HG03469 (cell line): Measurements from ENCODE around the gene PTPRK.
"Not testable (repeated sequence)": the region's sequence is repeated elsewhere in the genome, so short reads cannot be mapped to it uniquely, and the experiment has no call there.

Experiments
- ATAC-seq: cut with Tn5 transposase; IDR thresholded peaks from one replicate; pipeline ENCODE4 v1.9.1; 2021; ENCODE audit warnings: mild to moderate bottlenecking, moderate library complexity, moderate number of reproducible peaks; ENCODE audit not compliant: unreplicated experiment

PTPRK gene

GRCh38 chr6:127939442-127940066 is 580.8 kb downstream of the PTPRK start:
- ATAC-seq = no peak

DNA sequence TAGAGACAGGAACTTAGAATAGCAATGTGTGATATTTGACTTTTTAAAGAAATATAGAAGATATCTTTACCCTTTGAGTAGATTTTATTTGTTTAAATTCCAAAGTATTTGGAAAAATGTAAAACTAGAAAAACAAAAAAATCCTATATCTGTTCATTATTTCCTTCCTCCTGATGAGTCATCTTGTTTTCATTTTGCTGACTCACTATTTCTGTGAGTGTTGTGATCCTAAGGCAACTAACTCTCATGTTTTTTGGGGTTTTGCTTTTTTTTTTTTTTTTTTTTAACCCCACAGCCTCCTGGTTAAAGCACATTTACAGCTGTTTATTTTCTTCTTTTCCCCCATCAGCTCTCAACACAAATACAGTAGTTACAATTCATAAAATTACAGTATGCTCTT is 581.7 kb downstream of the PTPRK start:
- ATAC-seq = no peak

GRCh38 chr6:127937747-127938146 is 582.7 kb downstream of the PTPRK start:
- ATAC-seq = no peak

DNA sequence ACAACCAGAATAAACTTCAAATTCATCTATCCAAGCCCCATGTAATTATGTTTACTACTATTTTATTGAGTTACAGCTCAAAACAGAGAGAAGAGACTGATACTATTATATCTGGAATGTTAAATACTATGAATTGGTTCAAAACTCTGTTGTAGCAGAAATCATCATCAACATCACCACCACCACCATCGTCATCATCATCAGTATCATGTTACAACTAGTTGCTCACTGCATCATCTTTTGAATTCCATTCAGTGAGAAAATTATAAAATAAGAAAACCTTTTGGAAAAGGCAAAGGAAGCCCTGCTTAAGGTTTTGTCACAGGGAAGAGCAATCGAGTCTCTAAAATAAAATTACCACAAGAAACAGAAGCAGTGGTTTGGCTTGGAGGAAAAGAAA is 583.3 kb downstream of the PTPRK start:
- no peak for ATAC-seq

DNA sequence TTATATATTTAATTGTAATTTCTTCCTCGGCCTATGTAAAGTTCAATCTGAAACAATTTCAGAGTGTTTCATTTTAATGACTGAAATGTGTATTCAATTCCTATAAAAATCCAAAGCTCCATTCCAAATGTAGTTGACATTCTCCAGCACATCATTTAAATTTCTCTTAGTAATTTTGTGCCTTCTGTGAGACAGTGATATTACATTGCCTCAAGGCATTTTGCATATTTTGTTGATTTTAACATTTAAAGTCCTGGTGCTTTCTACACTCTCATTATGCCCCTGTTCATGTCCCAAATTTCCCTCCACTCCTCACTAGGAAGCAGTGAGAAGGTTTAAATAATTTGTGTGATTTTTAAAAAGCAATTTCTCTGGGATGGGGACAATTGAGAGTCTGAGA is 585.4 kb downstream of the PTPRK start:
- ATAC-seq = no peak

DNA sequence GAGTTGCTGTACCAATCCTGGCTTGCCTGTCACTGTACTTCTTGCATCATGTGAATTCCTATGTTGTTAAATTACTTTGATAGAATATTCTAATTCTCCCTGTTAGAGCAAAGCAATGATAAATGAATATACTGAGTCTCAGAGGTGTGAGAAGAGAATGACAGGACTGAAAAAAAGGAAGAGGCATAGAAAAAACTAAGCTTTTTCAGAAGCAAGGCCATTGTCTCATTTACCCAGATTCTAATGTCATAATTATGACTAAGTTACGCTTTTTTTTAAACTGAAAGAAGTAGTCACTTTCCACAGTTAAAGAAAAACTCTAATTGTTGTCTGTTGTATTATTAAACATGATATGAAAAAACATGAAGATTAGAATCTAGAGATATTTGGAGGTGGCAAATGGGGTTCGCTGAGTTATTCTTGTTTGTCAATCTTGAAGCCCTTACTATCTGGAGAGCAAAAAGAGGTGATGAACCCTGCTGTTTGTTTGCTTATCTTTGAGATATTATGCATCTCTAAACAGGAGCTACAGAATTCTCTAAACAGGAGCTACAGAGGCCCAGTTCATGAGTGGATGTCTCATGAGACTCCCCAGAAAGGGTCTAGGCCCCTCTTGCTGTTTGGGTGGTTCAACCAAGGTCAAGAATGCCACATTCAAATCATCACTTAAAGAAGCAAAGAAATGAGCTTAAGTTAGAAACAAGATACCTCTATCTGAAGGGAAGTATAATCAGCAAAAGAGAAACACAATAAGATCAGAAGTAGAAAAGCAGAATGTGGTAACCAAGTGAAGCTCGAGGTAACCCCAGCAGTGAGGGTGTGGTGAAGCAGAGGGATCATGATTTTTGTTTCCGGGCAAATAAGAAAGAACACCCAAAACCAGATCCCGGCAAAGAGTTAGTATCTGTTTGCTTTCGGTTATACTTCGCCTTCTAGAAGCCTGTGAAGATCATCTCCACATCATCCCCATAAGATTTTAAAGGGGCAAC is 586.3 kb downstream of the PTPRK start:
- ATAC-seq = no peak

- ATAC-seq = no peak
These were observed 587.3 kb downstream of the PTPRK start for GRCh38 chr6:127933137-127933536.

DNA sequence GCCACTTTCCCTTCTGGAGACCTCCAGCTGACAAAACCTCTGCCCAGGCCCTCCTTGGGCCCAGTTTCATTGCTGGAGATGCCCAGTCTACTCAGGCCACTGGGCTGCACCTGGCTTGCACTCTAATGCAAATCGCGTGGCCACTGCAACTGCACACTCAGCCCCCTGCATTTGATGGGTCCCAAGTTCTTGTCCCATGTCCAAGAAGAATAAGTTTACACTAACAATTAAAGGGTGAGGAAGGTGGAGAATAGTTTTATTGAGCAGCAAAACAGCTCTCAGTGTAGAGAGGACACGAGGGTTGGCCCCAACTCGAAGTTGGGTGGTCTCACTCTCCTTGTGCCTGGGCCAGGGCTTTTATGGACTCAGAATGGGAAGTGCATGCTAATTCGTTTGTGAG is 587.7 kb downstream of the PTPRK start:
- no peak for ATAC-seq

DNA sequence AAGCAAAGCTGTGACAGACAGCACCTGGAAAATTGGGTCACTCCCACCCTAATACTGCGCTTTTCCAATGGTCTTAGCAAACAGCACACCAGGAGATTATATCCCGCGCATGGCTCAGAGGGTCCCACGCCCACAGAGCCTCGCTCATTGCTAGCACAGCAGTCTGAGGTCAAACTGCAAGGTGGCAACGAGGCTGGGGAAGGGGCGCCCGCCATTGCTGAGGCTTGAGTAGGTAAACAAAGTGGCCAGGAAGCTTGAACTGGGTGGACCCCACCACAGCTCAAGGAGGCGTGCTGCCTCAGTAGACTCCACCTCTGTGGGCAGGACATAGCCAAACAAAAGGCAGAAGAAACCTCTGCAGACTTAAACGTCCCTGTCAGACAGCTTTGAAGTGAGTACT is 594.0 kb downstream of the PTPRK start:
- not testable (repeated sequence) for ATAC-seq

GRCh38 chr6:127924440-127924839 is 596.0 kb downstream of the PTPRK start:
- ATAC-seq = no peak

DNA sequence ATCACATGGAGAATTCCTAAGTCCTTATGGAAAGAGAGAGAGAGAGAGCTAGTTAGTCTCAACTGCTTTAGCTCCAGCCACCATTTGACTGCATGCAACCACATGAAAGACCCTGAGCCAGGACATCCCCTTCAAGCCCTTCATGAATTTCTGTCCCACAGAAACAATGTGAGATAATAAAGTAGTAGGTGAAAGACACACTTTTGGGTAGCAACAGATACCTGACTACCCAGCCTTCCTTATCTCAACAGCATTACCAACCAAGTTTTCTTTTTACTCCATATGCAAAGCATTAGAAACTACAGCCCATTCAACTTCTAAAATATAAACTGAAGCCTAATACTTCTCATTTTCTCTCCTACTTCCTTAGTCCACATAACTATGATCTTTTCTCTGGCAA is 596.4 kb downstream of the PTPRK start:
- ATAC-seq = no peak

DNA sequence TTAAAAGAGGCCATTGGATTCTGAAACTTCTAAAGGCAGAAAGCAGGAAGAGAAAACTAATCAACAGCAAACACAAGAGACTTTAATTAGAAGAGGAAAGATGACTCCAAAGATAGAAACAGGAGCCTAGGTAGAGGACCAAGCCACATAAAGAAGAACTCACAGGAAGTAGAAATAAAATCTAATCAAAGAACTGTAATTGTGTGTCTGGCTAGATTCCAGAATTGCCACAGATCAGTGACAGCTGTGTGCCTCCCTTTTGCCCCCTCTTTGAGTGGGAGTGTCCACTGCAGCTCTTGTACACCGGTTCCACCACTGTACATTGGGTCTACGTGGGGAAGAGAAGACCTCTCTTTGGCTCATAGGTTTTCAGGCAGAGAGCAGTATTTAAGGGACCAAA is 597.3 kb downstream of the PTPRK start:
- no peak for ATAC-seq

DNA sequence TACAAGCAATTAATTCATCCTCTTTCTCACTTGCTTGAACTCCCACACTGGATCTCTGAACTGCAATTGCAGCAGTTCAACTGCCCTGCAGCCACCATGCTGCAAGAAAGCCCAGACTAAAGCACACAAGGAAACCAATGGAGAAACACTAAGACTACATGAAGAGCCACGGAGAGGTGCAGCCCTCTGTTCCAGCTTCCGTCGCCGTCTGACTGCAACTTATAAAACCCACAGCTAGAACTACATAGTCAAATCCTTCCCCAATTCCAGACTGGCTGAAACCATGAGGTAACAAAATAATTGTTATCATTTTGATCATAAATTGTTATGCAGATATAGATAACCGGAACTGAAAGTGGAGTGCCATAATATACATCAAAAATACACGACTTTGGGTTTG is 598.4 kb downstream of the PTPRK start:
- ATAC-seq = no peak

- ATAC-seq = no peak
These were observed 599.6 kb downstream of the PTPRK start for GRCh38 chr6:127920804-127921203.
